AG09319 (cell line): ENCODE data around the gene MIA2.

Experiments
- DNase-seq: peaks from one replicate; pipeline ENCODE4 v3.0.0-alpha.2; 2010; ENCODE audit warnings: low read depth; ENCODE audit errors: extremely low read depth
- CTCF ChIP-seq: IDR thresholded peaks from 2 replicates; pipeline ENCODE4 v1.5.1; 2011; ENCODE audit warnings: low read depth, mild to moderate bottlenecking, inconsistent platforms, low read length, moderate library complexity

MIA2 gene

GRCh38 chr14:39395555-39396254 is 162.0 kb downstream of the MIA2 start:
- no peak for TF ChIP-seq CTCF
- no peak for DNase-seq

GRCh38 chr14:39396448-39396847 is 162.7 kb downstream of the MIA2 start:
- no peak for DNase-seq
- no peak for TF ChIP-seq CTCF

- no peak for TF ChIP-seq CTCF
- no peak for DNase-seq
These were observed 164.7 kb downstream of the MIA2 start for GRCh38 chr14:39398382-39398781.

- TF ChIP-seq CTCF, result no peak
These were observed 172.8 kb downstream of the MIA2 start for GRCh38 chr14:39406560-39406959.

GRCh38 chr14:39416072-39416471 is 182.4 kb downstream of the MIA2 start:
- no peak for TF ChIP-seq CTCF
- DNase-seq, result no peak

More at GRCh38 chr14:39406560-39406959, 172.8 kb downstream of the MIA2 start:
- DNase-seq, result no peak

GRCh38 chr14:39417014-39417413 is 183.3 kb downstream of the MIA2 start:
- DNase-seq, result peak; percentile 22
- TF ChIP-seq CTCF, result peak; percentile 42

GRCh38 chr14:39419272-39419671 is 185.6 kb downstream of the MIA2 start:
- TF ChIP-seq CTCF, result no peak
- DNase-seq, result no peak
